Ishikawa (cell line): ENCODE results near the gene MIEN1.

Experiments used
- CEBPB ChIP-seq: IDR thresholded peaks from 2 replicates; pipeline ENCODE4 v1.6.1; 2012
- CREB1 ChIP-seq: IDR thresholded peaks from 2 replicates; pipeline ENCODE4 v1.6.1; 2012; ENCODE audit warnings: low read depth
- EGR1 ChIP-seq: IDR thresholded peaks from 2 replicates; pipeline ENCODE4 v1.6.1; 2012
- EP300 ChIP-seq: IDR thresholded peaks from 2 replicates; pipeline ENCODE4 v1.6.1; 2012; ENCODE audit warnings: borderline replicate concordance
- FOXM1 ChIP-seq: IDR thresholded peaks from 2 replicates; pipeline ENCODE4 v1.6.1; 2012; ENCODE audit warnings: low read depth, borderline replicate concordance
- NFIC ChIP-seq: IDR thresholded peaks from 2 replicates; pipeline ENCODE4 v1.6.1; 2012
- RAD21 ChIP-seq: IDR thresholded peaks from 2 replicates; pipeline ENCODE4 v1.6.1; 2012; ENCODE audit warnings: low read depth
- TAF1 ChIP-seq: IDR thresholded peaks from 2 replicates; pipeline ENCODE4 v1.6.1; 2012; ENCODE audit warnings: low read depth, mild to moderate bottlenecking
- TCF12 ChIP-seq: IDR thresholded peaks from 2 replicates; pipeline ENCODE4 v1.6.1; 2012; ENCODE audit warnings: low read depth
- TEAD4 ChIP-seq: IDR thresholded peaks from 2 replicates; pipeline ENCODE4 v1.6.1; 2012
- YY1 ChIP-seq: IDR thresholded peaks from 2 replicates; pipeline ENCODE4 v1.6.1; 2012; ENCODE audit warnings: low read depth
- ZBTB7A ChIP-seq: IDR thresholded peaks from 2 replicates; pipeline ENCODE4 v1.6.1; 2012; ENCODE audit warnings: low read depth
- TF ChIP-seq, protein P1 (sequence below): IDR thresholded peaks from 2 replicates; pipeline ENCODE4 v1.6.1; 2012
- TF ChIP-seq, protein P2 (sequence below): IDR thresholded peaks from 2 replicates; pipeline ENCODE4 v1.6.1; 2012
- TF ChIP-seq, protein P3 (sequence below): IDR thresholded peaks from 2 replicates; pipeline ENCODE4 v1.6.1; 2012; ENCODE audit warnings: low read depth, mild to moderate bottlenecking

The MIEN1 gene, protein sequence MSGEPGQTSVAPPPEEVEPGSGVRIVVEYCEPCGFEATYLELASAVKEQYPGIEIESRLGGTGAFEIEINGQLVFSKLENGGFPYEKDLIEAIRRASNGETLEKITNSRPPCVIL

DNA sequence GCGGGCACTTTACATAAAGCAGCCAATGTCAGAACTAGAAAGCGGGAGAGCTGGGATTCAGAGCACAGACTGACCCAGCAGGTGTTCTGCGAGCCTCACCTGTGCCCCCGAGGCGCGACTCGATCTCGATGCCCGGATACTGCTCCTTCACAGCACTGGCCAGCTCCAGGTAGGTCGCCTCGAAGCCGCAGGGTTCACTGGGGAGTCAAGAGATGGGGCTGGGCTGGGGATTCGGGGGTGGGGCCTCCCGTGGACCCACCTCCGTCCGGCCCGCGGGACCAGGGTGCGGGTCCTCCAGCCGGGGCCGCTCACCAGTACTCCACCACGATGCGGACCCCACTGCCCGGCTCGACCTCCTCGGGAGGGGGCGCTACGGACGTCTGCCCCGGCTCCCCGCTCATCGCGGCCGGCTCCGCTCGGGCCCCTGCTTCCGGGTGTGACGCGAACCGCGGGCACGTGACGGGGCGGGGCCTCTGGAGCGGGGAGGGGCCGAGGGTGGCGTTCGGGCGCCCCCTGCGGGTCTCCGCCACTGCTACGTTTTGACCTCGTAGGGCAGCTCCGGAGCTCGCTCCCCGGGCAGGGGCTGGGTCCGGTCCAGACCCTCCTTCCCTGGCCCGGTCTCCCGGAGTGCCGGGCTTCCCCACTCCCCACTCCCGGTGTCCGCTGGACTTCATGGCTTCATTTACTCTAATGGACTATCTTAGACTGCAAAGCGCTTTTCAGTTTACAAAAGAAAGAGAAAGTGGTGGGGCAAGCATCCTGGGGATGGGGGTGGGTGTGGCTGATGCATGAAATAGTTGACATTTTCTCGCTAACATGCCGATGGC is at the start of gene MIEN1:
MIEN1 (minus strand) TSS at position 438 of the 827 bp plus-strand sequence; CDS start at position 401, 37 bp downstream.
- TF ChIP-seq YY1 (no peak), CREB1 (peak; percentile 84), TAF1 (peak; percentile 59; the same call in 1 of the 2 replicates), TCF12 (no peak), ZBTB7A (peak; percentile 94), RAD21 (peak; percentile 63; the same call in 1 of the 2 replicates), NFIC (no peak), FOXM1 (no peak), TEAD4 (no peak), CEBPB (no peak), EP300 (0 out of 2 replicates have a peak, but pooled peaks have one; percentile 22), EGR1 (0 out of 2 replicates have a peak, but pooled peaks have one; percentile 17)
- TF ChIP-seq, protein P1, sequence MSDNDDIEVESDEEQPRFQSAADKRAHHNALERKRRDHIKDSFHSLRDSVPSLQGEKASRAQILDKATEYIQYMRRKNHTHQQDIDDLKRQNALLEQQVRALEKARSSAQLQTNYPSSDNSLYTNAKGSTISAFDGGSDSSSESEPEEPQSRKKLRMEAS = peak; percentile 63
- TF ChIP-seq, protein P2, sequence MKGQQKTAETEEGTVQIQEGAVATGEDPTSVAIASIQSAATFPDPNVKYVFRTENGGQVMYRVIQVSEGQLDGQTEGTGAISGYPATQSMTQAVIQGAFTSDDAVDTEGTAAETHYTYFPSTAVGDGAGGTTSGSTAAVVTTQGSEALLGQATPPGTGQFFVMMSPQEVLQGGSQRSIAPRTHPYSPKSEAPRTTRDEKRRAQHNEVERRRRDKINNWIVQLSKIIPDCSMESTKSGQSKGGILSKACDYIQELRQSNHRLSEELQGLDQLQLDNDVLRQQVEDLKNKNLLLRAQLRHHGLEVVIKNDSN = peak; percentile 99
- TF ChIP-seq, protein P3, sequence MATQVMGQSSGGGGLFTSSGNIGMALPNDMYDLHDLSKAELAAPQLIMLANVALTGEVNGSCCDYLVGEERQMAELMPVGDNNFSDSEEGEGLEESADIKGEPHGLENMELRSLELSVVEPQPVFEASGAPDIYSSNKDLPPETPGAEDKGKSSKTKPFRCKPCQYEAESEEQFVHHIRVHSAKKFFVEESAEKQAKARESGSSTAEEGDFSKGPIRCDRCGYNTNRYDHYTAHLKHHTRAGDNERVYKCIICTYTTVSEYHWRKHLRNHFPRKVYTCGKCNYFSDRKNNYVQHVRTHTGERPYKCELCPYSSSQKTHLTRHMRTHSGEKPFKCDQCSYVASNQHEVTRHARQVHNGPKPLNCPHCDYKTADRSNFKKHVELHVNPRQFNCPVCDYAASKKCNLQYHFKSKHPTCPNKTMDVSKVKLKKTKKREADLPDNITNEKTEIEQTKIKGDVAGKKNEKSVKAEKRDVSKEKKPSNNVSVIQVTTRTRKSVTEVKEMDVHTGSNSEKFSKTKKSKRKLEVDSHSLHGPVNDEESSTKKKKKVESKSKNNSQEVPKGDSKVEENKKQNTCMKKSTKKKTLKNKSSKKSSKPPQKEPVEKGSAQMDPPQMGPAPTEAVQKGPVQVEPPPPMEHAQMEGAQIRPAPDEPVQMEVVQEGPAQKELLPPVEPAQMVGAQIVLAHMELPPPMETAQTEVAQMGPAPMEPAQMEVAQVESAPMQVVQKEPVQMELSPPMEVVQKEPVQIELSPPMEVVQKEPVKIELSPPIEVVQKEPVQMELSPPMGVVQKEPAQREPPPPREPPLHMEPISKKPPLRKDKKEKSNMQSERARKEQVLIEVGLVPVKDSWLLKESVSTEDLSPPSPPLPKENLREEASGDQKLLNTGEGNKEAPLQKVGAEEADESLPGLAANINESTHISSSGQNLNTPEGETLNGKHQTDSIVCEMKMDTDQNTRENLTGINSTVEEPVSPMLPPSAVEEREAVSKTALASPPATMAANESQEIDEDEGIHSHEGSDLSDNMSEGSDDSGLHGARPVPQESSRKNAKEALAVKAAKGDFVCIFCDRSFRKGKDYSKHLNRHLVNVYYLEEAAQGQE = no peak

DNA sequence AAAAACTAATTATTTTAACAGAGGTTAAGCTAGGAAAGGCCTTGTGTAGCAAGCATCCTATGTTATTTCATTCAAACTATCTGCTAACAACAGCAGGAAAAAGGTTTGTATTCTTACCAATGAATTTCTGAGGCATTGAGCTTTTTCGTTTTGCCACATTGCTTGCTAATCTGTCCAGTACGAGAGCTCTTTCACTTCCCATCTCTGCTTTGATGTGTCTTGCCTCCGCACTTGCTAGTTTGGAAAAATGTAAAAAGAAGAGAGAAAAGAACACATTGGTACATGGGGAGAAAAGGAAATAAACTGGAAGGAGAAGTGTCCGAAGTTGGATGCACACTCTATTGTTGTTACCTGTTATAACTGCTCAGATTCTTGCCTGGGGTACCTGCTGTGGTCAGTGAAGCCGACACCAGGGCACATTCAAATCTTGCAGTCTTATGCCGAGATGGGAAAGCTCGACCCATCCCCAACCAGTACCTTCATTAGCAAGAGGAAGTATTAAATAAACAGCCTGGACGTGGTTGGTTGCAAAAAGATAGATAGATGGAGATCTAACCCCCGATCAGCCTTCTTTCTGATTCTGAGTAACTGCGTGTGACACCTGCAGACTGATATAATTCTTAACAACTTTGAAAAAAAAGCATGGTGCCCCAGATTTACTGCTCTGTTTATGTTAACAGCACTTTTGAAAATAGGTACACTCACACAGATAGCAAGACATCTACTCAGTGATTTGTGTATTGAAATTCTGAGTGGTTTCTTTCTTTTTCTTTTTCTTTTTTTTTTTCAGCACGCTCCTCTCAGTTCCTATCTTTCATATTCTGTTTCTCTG is 47.4 kb upstream of the MIEN1 start:
- TF ChIP-seq, protein P1 = no peak
- no peak for TF ChIP-seq YY1
- TF ChIP-seq ZBTB7A = no peak
- no peak for TF ChIP-seq NFIC
- TF ChIP-seq, protein P3 = no peak
- TF ChIP-seq CEBPB = no peak
- TF ChIP-seq TAF1 = no peak

DNA sequence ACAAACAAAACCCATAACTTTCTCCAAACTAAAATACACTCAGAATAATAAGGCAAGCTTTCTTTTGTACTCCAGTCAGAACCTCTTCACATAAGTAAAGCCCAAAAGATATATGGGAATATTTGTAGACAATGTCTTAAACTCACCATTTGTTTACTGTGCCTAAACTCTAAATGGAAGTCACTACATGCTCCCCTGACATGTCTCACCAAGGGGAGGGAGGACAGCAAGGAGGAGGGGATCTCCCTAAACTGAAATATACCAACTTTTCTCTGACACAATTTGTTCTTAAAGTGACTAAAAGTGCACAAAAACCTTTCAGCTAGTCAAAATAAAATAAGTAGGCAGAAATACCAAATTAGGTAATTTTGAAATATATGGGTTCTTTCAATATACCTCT is 45.9 kb upstream of the MIEN1 start:
- TF ChIP-seq CREB1 (no peak), TEAD4 (no peak), EGR1 (no peak)

DNA sequence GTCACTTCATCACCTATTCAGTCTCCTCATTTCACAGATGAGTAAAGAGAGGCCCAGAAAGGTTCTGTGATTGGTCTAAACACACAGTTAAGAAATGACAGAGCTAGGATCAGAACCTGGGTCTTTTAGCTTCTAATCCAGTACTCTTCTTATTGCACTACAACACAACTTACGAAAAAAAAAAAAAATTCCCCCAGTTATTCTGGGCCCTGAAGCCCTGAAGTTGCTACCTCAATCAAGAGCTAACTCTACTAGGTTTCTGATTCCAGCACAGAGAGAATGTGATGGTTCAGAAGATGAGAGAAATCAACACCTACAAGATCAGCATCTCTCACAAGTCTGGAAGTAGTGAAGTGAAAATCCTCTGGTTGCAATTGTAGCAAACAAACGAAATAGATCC is 44.7 kb upstream of the MIEN1 start:
- no peak for TF ChIP-seq TEAD4

DNA sequence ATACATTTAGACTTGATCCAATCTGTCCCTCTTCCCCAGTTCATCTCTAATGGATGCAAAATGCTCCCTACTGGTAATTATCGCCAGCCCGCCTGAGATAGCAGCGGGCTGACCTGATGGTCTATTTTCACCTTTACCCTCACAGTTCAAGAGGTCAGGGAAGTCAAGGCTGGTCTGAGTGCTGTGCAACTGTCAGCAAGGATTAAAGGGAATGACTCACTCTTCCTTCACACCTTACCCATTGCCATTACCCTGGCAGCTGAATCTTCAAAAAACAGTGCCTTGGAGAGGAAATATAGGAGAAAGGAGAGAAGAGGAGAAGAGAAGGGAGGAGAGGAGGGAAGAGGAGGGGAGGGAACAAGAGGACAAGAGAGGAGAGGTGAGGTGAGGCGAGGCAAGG is 43.7 kb upstream of the MIEN1 start:
- TF ChIP-seq, protein P3 = no peak
- TF ChIP-seq, protein P1 = no peak
